GM19463 (cell line): ENCODE measurements around the gene NDUFV3.
"Not testable (repeated sequence)": the region's sequence is repeated elsewhere in the genome, so short reads cannot be mapped to it uniquely, and the experiment has no call there.

ENCODE experiments used
- ATAC-seq: cut with Tn5 transposase; IDR thresholded peaks from one replicate; pipeline ENCODE4 v1.9.1; 2021; ENCODE audit warnings: mild to moderate bottlenecking, moderate library complexity; ENCODE audit not compliant: unreplicated experiment

The NDUFV3 gene

DNA sequence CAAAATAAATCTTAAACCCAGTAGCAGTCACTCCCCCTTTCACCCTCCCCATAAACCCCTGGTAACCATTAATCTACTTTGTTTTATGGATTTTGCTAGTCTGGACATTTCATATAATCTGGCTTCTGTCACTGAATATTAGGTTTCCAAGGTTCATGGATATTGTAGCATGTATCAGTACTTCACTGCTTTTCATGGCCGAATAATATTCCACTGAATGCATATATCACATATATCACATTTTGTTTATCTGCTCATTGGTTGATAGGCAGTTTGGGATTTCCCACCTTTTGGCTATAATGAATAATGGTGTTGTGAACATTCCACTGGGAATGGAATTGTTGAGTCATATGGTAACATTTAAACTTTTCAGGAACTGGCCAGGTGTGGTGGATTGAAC is 9.2 kb upstream of the NDUFV3 start:
- ATAC-seq, result no peak

DNA sequence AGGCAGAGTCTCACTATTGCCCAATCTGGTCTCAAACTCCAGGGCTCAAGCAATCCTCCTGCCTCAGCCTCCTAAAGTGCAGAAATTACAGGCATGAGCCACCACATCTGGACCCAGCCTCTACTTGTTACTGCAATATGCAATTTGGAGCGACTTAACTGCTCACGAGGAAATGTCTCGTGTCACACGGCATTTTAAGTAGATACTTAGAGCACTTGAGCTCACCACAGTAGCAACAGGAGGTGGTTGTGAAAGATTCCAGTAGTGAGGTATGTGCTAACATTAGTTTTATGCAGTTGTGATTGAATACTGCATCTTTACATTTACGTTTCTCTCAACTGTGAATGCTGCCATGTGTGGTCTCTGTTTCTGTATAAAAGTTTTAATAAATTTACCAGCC is 5.8 kb upstream of the NDUFV3 start:
- ATAC-seq, result no peak

DNA sequence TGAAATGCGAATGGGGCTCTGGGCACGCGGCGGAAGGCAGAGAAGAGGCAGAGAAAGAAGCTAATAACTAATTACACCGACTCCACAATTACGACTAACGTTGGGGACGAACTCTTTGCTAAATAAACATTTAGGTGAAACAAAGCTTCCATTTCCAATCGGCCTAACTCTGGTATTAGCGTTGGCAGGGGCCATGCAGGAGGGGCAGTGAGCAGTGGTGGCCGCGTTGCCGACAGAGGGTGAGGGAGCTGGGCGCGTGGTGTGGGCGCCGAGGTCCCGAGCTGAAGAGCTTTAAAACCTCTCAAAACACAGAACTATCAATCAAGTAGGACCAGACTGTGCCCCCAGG is 553 bp upstream of the NDUFV3 start:
- peak; percentile 18 for ATAC-seq

DNA sequence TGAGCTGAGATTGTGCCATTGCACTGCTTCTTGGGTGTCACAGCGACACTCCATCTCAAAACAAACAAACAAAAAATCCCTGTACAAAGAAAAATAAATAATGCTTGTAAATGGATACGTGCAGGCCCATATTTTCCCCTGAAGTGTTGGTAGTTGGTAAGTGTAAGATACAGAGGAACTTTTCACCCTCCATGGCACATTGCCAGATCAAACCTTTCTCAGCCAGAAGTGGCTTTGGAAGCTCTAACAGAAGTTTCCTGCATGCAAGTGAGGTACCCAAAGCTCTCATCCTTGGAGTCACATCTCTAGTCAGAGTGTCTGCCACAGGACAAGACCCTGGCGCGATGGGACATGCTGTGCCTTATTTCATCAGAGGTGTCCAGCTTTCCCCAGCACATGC is 7.3 kb downstream of the NDUFV3 start:
- ATAC-seq, result no peak

DNA sequence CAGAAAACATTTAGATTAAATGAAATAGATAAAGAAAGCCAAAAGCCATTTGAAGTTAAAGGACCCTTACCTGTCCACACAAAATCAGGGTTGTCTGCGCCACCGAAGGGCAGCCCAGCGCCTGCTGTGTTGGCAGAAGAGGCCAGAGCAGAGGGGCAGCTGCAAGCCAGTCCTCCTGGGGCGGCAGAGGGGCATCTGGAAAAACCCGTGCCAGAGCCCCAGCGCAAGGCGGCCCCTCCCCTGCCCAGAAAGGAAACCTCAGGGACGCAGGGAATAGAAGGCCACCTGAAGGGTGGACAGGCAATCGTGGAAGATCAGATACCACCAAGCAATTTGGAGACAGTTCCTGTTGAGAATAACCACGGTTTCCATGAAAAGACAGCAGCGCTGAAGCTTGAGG is 10.7 kb downstream of the NDUFV3 start:
- ATAC-seq, result no peak

DNA sequence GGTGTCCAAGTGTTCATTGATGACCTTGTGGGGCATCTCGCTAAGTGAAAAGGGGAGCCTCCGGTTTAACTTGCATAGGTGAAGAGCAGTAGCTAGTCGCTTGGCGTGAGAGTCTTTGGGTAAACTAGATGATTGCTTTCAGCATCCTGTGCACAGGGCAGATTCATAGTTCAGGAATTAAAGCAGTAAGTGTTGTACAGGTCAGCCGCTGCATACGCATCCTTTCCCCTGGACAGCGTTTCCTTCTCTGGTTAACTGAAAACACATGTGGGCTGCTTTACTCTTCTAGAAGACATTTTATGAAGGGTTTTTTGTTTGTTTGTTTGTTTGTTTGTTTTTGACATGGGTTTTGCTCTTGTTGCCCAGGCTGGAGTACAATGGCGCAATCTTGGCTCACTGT is 12.1 kb downstream of the NDUFV3 start:
- ATAC-seq, result no peak

DNA sequence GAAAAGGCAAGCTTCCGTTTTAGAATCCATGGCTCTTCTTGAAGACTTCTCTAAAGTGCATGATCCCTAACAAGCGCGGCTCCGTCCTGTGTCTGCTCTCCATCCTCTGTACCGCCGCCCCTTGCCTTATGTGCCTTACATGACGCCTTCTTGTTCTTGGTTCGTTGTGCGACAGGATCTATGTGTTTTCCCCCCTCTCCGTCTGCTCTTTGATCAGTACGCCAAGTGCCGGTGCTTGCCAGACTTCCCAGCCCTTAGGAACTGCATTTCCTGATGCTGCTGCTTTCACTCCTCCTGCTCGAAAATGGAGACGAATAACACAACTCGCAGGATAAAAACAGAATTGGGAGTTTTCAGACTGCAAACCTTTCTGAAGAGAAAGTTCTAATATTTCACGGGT is 13.1 kb downstream of the NDUFV3 start:
- ATAC-seq, result no peak

DNA sequence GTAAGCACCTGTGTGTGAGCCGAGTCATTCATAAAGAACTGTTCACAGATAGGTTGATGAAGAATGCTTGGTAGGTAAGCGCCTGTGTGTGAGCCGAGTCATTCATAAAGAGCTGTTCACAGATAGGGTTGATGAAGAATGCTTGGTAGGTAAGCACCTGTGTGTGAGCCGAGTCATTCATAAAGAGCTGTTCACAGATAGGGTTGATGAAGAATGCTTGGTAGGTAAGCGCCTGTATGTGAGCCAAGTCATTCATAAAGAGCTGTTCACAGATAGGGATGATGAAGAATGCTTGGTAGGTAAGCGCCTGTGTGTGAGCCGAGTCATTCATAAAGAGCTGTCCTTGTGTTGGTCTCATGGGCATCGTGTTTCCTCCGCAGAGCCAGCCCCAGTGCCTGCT is 15.4 kb downstream of the NDUFV3 start:
- not testable (repeated sequence) for ATAC-seq

DNA sequence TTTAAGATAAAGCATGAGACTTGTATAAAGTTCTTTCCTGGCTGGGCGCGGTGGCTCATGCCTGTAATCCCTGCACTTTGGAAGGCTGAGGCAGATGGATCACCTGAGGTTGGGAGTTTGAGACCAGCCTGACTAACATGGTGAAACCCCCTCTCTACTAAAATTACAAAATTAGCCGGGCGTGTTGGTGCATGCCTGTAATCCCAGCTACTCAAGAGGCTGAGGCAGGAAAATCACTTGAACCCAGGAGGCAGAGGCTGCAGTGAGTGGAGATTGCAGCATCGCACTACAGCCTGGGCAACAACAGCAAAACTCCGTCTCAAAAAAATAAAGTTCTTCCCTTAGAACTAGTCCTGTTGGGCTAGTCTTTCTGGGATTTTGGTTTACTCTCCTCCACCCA is 18.8 kb downstream of the NDUFV3 start:
- ATAC-seq, result not testable (repeated sequence)

DNA sequence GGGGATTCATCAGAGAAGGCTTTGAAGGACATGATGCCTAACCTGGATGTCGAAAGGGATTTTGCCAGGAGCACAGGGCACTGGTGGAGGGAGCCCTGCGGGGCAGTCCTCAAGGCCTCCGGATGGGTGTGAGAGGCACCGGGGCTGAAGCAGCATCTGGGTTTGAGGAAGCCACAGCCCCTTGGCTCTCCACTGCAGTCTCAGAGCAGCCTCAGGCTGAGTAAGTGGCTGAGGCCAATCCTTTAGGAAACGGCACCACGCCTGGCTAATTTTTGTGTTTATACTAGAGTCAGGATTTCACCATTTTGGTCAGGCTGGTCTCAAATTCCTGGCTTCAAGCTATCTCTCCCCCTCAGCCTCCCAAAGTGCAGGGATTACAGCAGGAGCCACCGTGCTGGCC is 20.4 kb downstream of the NDUFV3 start:
- ATAC-seq, result no peak

DNA sequence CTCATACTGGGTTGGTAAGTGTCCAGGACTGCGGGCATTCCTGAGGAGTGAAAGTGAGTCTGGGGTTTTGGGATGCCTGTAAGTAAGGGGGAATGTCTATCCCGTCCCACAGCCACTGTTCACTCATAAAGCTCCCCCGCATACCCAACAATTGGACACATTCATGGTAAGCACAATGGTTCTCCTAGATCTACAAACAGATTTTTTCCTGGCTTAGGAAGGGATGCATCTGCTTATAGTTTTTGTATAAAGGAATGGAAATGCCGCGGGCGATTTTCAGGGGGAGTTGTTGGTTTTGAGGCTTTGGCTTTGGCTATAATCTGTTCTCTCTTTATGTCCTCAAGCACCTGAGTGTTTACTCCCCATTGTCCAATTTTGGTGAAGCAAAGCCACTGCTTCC is 25.2 kb downstream of the NDUFV3 start:
- no peak for ATAC-seq

DNA sequence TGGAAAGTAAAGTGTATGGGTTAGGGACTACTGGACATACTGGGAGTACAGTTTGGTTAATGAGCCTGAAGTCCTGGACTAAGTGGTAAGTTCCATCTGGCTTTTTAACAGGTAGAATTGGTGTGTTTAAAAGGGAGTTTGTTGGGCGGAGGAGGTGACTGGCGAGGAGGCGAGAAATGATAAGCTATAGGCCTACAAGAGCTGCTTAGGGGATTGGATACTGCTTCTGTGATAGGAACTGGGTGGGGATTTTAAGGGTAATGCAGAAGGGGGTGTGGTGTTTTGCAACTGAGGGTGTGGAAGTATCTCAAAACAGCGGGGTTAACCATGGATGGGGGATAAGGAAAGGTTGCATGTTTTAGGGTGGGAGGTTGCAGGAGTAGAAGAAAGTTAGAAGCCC is 28.8 kb downstream of the NDUFV3 start:
- no peak for ATAC-seq

DNA sequence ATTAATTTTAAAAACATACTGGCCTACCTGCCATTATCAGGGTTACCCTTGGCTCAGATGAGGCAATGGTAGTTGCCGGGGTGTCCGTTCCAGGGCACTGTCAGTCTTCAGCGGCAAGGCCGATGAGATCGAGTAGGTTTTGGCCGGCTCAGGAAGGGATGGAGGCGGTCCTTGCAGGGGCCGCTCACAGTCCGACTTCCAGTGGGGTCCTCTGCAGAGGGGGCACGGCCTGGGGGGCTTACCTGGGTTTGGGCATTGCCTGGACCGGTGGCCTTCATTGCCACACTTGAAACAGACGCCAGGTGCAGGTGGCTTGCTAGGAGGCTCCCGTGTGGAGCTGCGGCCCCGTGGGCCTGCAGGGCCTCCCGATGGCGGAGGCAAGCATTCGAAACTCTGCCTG is 29.8 kb downstream of the NDUFV3 start:
- no peak for ATAC-seq

DNA sequence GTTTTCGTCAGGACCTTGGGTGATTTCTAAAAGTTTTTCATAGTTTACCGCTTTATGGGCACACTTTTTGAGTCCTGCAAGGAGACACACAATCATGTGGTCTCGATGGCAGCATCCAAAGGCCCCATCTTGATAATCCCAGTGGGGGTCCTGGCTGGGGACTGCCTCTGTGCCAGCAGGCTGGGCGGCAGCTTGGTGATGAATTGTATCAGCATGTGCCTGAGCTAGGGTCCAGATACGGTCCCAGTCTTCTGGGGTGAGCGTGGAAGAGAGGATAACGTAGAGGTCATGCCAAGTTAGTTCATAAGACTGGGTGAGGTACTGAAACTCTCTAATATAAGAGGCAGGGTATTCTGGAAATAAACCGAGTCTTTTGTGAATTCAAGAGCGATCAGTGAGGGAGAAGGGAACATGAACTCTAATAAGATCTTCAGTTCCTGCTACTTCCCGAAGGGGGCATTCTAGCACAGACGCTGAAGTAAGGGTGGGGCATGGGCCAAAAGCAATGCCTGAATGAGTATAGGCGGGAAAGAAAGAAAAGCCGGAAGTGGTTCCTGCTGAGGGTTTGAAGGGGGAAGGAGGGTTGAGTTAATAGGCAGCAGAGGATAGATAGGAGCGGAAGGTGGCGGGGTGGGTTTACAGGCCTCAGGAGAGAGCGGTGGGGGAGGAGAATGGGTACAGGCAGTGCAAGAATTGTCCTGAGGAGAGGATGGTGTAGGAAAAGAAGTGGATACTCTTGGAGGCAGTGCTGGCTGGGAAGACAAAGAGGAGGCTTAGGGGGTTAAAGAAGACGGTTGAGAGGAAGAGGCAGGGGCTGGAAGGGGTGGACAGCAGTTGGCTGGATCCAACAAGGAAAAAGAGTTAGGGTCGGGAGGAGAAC is 30.7 kb downstream of the NDUFV3 start:
- peak; percentile 57 for ATAC-seq

DNA sequence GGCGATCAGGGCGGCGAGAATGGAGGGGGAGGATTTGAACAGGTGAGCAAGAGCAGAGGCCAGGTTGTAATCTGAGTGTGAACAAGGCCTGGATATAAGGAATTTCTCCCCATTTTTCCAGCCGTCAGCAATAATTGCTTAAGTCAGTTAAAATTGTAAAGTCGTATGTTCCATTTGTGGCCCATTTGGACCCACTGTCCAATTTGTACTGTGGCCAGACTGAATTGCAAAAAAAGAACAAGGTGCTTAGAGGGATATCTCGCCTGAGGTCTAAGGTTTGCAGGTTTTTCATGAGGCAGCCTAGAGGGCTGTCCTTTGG is 31.3 kb downstream of the NDUFV3 start:
- no peak for ATAC-seq

DNA sequence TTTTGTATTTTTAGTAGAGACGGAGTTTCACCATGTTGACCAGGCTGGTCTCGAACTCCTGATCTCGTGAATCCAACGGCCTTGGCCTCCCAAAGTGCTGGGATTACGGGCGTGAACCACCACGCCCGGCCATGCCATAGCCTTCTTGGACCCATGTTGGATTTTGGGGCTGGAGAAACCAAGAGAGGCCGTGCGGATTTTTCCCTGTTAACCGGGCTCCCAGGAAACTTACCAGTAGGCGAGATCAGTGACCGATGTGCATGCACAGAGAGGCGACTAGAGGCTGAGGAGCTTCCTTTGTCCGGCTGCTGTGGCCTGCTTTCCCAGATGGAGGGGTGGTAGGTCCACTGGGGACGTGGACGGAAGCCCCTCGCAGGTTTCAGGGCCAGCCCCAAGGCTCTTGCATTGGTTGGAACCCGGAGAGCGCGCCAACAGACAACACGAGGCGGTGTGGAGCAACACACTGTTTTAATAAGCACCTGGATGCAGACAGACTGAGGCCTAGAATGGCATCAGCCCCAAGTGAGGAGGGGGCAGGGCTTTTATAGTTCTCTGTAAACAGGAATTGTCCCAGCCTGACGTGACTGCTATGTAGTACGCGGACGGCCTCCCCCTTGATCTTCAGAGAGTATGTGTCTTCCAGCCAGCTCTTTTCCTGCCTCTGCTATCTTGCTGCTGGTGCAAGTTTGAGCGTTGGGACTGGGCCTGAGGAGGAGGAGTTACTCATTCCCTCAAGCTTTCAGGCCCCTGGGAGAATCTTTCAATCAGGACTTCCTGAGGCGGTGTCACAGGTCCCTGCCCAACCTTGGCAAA is 32.2 kb downstream of the NDUFV3 start, which contains the start of gene ERVH48-1:
Gene ERVH48-1 (minus strand): TSS at position 517 of the 813 bp plus-strand sequence. CDS start 6,624 bp downstream, outside the sequence.
- ATAC-seq, result no peak

DNA sequence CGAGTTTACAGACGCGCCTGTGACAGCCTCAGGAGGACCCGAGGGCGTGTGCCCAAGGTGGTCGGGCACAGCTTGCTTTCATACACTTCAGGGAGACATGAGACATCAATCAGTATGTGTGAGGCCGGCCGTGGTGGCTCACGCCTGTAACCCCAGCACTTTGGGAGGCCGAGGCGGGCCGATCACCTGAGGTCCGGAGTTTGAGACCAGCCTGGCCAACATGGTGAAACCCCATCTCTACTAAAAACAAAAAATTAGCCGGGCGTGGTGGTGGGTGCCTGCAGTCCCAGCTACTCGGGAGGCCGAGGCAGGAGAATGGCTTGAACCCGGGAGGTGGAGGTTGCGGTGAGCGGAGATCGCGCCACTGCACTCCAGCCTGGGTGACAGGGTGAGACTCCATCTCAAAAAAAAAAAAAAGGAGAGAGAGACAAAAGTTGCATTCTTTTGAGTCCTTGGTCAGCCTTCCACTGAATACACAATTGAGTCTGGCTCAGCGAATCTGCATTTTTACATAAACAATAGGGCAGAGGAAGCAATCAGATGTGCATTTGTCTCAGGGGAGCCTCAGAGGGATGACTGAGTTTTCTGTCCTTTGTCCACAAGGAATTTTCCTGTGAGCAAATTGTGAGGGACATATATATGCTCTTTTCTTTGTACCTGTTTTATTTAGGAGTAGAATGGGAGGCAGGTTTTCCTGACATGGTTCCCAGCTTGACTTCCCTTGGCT is 34.5 kb downstream of the NDUFV3 start:
- ATAC-seq, result not testable (repeated sequence)

DNA sequence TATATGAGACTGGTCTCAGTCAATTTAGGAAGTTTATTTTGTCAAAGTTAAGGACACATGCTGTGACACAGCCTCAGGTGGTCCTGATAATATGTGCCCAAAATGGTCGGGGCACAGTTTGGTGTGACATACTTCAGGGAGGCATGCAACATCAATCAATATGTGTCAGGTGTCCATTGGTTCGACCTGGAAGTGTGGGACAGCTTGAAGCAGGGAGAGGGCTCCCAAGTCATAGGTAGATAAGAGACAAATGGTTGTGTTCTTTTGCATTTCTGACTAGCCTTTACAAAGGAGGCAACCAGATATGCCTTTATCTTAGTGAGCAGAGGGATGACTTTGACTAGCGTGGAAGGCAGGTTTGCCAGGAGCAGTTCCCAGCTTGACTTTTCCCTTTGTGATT is 36.9 kb downstream of the NDUFV3 start:
- ATAC-seq, result no peak

DNA sequence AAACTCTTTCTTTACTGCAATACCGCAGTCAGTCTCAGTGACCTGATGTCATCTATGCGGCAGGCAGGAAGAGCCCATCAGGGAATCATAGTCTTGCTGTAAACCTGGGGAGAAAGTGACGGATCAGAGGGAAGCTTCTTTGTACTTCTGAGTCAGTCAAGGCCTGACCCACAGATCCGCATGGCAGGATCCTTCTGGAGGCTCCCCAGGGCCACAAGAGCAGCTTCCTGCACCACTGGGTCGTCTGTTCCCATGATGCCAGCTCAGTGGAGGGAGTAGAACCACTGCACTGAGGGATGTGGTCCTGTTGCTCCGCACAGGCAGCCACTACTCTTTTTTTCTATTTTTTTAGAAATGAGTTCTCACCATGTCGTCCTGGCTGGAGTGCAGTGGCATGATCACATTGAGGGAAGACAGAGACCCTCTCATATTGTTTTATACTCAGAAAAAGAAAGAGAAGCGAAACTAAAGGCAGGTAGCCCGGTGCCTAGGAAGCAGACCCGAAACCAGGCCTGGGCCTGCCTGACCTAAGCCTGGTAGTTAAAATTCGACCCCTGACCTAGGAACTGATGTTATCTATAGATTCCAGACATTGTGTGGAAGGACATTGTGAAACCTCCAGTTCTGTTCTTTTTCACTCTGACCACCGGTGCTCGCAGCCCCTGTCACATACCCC is 38.6 kb downstream of the NDUFV3 start:
- ATAC-seq, result no peak

DNA sequence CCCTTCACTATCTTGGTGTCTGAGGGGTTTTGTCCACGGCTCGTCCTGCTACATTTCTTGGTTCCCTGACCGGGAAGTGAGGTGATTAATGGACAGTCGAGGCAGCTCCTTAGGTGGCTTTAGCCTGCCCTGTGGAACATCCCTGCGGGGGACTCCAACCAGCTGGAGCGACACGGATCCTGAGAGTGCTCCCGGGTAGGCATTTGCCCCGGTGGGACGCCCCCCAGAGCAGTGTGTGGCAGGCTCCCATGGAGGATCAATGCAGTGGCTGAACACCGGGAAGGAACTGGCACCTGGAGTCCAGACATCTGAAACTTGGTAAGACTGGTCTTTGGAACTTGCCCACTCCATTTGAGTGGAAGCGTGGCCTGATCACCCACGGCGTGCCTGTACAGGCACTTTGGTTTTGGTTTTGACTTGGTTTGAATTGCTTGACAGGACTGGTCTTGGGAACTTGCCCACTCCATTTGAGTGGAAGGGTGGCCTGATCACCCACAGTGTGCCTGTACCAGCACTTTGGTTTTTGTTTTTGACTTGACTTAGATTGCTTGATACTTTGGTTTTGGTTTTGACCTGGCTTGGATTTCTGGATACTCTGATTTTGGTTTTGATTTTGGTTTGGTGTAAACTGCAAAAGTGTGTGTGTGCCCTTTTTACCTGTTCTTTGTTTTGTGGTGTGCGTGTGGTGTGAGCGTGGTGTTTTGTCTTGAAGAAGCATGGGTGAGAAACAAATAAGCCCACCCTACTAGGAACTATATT is 39.4 kb downstream of the NDUFV3 start:
- not testable (repeated sequence) for ATAC-seq
